WI38 (cell line): ENCODE data around the gene AGPAT2.
"Not testable (repeated sequence)": the region's sequence is repeated elsewhere in the genome, so short reads cannot be mapped to it uniquely, and the experiment has no call there.

ENCODE experiments used
- H3K4me3 ChIP-seq: 2 replicates; pipeline ENCODE4 v1.5.1; 2011; ENCODE audit warnings: low read depth, mild to moderate bottlenecking, control low read depth, low read length
- TF ChIP-seq, protein P1 (sequence below): IDR thresholded peaks from 2 replicates; pipeline ENCODE4 v1.5.1; 2012; ENCODE audit warnings: low read depth, mild to moderate bottlenecking, control low read depth, low read length

The AGPAT2 gene

DNA sequence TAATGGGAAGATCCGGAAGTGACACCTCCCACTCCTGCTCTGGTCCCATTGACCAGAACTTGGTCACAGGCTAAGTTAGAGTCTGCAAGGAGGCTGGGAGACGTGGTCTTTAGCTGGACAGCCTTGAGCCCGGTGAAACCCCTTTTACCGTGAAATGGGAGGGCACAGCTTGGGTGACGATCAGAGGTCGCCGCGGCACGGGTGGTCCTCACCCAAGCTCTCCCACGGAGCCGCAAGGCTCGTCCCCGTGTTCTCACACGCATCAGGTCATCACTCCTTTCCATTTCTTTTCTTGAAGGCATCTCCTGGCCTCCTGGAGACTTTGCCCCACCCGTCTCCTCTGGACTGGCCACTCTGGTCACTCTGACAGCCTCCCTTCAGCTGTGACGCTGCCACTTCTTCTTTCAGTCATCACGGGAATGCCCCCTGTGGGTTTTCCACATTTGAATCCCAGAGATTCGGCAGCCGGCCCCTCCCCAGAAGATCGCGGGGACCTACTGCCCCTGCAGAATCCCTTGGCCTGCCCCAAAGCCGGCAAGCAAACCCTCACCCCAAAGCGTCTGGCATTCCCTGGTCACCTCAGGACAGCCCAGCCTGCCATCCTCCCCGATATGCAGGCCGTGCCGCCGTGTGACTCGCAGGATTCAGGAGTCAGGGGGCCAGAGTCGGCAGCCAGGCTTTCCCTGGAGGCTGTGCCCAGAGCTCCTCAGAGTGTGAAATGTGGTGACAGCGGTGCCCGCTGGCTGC is 43.5 kb downstream of the AGPAT2 start:
- TF ChIP-seq, protein P1, sequence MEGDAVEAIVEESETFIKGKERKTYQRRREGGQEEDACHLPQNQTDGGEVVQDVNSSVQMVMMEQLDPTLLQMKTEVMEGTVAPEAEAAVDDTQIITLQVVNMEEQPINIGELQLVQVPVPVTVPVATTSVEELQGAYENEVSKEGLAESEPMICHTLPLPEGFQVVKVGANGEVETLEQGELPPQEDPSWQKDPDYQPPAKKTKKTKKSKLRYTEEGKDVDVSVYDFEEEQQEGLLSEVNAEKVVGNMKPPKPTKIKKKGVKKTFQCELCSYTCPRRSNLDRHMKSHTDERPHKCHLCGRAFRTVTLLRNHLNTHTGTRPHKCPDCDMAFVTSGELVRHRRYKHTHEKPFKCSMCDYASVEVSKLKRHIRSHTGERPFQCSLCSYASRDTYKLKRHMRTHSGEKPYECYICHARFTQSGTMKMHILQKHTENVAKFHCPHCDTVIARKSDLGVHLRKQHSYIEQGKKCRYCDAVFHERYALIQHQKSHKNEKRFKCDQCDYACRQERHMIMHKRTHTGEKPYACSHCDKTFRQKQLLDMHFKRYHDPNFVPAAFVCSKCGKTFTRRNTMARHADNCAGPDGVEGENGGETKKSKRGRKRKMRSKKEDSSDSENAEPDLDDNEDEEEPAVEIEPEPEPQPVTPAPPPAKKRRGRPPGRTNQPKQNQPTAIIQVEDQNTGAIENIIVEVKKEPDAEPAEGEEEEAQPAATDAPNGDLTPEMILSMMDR = no peak
- H3K4me3 ChIP-seq = no peak overlapping the region

DNA sequence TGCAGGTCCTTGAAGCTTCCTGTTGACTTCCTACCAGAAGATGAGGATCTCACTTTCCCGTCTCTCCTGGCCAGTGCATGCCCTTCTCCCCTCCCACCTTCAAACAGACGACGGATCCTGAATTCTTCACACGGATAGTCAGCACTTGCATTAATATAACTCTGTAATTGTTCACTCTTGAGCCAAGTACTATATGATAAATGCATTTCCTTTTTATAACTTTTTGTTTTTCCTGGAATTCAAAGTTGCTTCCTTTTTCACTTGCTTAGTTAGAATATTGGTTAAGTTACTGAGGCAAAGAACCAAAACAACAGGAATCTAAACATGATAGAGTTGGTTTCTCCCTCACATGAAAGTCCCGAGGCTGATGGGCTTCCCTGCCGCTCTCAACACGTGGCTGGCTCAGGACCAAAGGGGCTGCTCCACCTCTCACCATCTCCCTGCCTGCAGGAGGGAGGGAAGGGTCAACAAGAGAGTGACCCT is 44.8 kb downstream of the AGPAT2 start:
- H3K4me3 ChIP-seq = no peak overlapping the region
- TF ChIP-seq, protein P1 = no peak

DNA sequence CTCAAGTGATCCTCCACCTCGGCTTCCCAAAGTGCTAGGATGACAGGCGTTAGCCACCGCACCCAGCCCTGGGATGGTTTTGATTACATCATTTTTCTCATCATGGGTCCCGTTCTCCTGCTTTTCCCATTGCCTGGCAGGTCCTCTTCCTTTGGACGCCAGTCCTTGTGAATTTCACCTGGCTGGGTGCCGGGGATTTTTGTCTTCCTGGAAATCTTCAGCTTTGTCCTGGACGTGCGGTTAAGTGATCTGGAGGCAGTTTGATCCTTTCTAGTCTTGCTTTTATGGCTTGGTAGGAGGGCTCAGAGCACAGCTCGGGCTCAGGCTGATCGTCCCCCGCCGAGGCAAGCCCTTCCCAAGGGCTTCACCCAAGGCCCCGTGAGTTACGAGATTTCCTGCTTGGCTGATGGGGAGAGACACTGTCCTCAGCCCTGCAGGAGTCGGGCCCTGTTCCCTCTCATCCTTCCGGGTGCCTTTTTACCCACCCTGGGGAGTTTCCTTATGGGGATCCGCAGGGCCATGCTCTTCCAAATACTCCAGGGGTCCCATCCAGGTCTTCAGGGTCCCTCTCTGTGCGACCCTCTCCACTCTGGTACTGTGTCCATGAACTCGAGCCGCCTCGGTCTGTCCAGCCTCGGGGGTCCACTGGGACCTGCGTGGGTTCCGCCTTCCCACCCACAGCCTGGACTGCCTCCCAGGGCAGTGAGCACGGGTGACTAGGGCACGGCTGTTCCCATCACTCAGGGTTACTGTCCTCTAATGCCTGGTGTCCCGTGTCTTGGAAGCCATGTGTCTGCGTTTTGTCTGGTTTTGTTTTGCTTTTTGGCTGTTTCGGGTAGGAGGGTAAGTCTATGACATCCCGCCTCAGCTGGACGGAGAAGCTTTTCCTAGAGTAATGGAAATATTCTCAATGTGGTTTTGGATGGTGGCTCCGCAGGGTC is 46.8 kb downstream of the AGPAT2 start:
- TF ChIP-seq, protein P1 = no peak
- H3K4me3 ChIP-seq = no peak overlapping the region

DNA sequence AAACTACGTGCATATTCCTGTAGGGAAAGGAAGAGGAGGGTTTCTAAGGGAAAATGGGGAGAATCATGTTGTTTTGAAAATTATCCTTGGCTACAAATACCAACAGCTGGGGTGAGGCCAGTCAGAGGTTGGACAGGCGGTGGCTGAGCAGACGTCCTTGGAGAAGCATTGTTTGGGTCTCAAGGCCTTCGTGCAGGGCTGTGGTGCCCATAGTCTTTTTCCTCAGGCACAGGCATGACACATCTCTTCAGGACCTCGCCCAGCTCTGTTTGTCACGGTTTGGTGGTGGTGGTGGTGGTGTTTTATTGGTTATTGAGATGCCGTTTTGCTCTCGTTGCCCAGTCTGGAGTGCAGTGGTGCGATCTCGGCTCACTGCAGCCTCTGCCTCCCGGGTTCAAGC is 52.4 kb downstream of the AGPAT2 start:
- TF ChIP-seq, protein P1 = no peak
- H3K4me3 ChIP-seq = no peak overlapping the region

DNA sequence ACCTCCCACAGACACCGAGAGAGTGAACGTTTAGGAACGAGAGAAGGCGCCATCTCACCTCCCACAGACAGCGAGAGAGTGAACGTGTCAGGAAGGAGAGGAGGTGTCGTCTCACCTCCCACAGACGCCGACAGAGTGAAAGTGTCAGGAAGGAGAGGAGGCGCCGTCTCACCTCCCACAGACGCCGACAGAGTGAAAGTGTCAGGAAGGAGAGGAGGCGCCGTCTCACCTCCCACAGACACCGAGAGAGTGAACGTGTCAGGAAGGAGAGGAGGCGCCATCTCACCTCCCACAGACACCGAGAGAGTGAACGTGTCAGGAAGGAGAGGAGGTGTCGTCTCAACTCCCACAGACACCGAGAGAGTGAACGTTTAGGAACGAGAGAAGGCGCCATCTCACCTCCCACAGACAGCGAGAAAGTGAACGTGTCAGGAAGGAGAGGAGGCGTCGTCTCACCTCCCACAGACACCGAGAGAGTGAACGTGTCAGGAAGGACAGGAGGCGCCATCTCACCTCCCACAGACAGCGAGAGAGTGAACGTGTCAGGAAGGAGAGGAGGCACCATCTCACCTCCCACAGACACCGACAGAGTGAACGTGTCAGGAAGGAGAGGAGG is 54.7 kb downstream of the AGPAT2 start:
- not testable (repeated sequence) for H3K4me3 ChIP-seq

DNA sequence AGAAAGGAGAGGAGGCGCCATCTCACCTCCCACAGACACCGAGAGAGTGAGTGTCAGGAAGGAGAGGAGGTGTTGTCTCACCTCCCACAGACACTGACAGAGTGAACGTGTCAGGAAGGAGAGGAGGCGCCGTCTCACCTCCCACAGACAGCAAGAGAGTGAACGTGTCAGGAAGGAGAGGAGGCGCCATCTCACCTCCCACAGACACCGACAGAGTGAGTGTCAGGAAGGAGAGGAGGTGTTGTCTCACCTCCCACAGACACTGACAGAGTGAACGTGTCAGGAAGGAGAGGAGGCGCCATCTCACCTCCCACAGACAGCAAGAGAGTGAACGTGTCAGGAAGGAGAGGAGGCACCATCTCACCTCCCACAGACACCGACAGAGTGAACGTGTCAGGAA is 55.2 kb downstream of the AGPAT2 start:
- H3K4me3 ChIP-seq = not testable (repeated sequence)

DNA sequence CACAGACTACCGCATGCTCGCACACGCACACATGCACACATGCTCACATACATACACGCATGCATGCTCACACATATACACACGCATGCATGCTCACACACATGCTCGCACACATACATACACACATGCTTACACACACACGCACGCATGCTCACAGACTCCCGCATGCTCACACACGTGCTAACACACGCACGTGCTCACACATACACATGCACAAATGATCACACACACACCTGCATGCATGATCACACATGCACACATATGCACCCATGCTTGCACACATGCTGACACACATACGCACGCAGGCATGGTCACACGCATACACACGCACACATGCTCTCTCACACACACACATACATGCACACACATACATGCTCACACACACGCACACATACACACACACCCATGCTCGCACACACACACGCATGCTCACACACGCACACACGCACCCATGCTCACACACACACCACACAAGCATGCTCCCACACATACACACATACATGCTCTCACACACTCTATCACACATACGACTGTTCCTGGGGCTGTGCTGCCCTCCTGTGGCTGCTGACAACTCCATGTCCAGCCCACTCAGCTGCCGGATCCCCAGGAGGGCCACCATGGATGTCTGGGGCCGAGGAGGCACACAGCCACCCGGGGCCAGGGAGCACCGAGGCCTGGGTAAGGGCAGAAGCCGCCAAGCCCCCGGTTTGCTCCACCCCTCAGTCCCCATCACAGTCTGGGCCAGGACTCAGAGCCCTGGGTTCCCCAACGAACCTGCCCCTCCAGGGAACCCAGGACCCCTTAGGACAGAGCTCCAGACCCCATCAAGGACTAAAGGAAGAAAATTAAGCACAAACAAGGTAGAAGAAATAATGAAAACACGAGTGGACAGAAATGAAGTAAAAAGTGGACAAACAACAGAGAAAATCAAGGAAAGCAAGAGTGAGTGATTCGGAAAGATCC is 55.9 kb downstream of the AGPAT2 start:
- H3K4me3 ChIP-seq = no peak overlapping the region
- TF ChIP-seq, protein P1 = peak; percentile 87
